GM21515 (cell line): ENCODE data around the gene TMOD2.

Source experiments
- ATAC-seq: cut with Tn5 transposase; IDR thresholded peaks from one replicate; pipeline ENCODE4 v1.9.1; 2021; ENCODE audit not compliant: unreplicated experiment

TMOD2 gene

DNA sequence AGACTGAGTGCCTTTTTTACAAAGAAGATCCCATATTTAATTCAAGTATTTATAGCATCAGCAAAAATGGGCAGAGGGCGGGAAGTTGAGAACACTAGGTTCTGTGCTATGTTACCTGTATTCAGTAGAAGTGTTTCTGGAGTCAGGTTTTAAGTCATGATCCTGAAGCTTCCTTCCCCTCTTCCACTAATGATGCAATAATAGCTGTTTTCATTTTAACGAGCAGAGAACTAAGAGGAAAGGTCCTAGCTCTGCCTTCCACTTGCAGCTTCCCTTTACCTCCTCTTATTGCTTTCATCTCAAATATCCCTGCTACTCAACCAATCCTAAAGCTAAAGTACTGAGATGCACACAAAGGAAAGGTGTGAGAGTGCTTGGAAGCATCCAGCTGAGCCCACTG is 61.2 kb downstream of the TMOD2 start:
- ATAC-seq, result no peak

- no peak for ATAC-seq
These were observed 63.2 kb downstream of the TMOD2 start for GRCh38 chr15:51814606-51815005.

- no peak for ATAC-seq
These were observed 65.2 kb downstream of the TMOD2 start for GRCh38 chr15:51816611-51817010.

- ATAC-seq, result no peak
These were observed 66.8 kb downstream of the TMOD2 start for GRCh38 chr15:51818150-51818549.

DNA sequence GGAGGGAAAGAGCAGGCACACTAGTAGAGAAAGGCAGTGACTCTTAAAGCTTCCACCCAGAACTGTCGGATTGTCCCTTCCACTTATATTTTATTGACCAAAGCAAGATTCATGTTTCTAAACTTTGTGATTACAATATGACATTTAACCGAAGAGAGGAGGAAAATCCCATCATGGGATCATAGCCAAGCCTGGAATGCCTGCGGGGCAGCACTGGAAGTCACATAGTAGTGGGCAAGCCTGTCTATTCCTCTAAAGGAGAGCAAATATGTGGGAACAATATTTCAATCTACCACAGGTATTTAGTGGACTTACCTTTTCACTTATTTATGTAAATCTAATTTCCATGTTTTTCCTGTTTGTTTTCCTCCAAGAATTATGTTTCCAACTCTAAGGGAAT is 74.3 kb downstream of the TMOD2 start:
- no peak for ATAC-seq

DNA sequence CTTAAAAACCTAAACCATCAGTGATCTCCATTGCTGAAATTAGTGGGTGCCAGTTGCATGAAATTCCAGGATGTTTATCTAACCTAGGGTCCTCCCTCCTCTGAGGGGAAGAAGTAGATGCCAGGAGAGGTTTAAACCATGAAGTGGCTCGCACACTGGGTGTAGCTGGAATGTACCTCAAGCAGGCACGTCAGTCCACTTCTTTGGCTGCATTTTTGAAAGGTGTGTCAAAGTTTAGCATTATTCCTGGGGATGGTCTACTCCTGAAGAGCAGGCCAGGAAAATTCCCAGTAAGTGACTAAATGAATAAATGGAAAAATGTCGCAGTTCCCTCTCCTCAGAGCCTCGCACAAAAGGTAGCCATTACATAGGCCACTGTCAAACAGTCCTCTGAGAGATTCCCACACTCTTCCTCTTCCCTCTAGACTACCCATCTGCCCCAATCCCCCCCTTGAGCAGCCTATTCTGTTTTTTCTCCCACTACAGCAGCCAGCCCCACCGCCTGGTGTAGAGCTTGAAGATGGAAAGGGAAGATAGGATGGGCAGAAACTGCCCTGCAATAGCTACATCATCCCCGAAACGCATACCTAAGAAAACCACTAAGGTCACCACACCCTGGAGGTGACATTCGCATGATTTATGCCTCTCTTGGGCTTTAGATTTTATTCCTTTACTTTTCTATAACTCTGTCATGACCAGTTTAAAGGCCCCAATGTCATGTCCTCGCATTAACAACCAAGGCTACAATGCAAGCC is 77.4 kb downstream of the TMOD2 start:
- ATAC-seq, result no peak

DNA sequence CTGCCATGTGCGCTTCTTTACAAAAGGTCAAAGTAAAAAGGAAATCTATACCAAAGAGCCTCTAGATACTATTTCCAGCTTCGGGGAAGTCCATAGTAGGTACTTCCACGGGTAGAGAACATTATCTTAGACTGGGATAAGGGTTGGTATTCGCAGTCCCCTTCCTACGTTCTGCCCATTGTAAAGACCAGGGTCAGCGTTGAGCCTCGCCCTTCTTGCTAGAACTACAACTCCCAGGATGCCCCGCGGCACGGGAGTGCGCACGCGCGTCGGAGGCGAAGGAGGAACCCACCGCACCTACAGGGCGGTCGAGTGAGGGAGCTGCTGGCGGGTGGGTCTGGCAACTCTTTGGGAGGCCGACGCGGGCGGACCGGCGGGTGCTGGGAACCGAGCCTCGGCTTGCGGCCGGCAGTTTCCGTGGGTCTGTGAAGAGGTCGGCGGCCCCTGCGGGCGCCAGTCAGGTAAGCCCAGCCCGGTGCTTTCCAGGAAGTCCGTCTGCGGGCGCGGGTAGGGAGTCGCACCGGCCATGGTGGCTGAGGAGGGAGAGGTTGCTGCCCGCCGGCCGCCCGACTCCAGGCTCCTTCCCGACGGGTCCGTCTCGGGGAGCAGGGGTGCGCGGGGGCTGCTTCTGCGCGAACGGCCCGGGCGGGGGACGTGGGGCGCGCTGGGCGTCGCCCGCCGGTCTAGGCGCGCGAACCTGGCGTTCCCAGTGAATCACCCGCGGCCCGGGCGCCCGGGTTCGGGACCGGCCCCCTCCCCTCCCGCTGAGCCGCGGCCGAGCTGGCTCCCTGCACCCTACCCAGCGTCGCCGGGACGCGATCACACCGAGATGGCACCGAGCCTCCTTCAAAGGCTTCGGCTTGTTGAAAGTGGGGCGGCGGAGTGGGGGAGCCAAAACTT is 78.2 kb downstream of the TMOD2 start, which contains the start of gene TMOD3:
TSS of gene TMOD3 (plus strand) at position 278 of the 900 bp plus-strand sequence. CDS start 33,232 bp downstream, outside the sequence.
- peak; percentile 85 for ATAC-seq

DNA sequence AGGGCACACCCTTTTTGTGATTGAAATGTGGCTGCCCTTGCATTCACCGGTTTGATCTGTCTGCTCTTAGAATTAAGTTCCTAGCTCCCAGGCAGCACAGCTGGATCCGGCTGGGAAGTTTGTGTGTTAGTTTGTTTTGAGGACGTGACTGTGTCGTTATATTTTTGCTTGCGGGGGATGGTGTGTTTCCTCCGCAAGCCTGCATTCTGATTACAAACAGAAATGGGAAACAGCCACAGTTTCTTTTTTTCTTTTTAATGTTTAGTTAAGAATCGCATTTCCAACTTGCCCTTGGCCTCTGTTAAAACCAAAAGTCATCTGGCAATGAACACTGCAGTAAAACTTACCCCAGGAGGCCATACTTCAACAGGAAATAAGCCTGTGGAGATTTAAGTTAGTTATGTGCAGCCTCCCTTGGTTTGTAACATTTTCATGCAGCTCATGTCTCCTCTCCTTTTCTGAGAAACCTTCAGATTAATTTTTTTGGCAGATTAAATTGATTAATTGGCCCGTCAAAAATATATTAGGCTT is 78.9 kb downstream of the TMOD2 start:
- ATAC-seq, result peak; percentile 16

- no peak for ATAC-seq
These were observed 82.4 kb downstream of the TMOD2 start for GRCh38 chr15:51833772-51834171.

- no peak for ATAC-seq
These were observed 86.4 kb downstream of the TMOD2 start for GRCh38 chr15:51837792-51838251.

- ATAC-seq, result no peak
These were observed 86.9 kb downstream of the TMOD2 start for GRCh38 chr15:51838270-51838669.

GRCh38 chr15:51840692-51841091 is 89.3 kb downstream of the TMOD2 start:
- no peak for ATAC-seq

DNA sequence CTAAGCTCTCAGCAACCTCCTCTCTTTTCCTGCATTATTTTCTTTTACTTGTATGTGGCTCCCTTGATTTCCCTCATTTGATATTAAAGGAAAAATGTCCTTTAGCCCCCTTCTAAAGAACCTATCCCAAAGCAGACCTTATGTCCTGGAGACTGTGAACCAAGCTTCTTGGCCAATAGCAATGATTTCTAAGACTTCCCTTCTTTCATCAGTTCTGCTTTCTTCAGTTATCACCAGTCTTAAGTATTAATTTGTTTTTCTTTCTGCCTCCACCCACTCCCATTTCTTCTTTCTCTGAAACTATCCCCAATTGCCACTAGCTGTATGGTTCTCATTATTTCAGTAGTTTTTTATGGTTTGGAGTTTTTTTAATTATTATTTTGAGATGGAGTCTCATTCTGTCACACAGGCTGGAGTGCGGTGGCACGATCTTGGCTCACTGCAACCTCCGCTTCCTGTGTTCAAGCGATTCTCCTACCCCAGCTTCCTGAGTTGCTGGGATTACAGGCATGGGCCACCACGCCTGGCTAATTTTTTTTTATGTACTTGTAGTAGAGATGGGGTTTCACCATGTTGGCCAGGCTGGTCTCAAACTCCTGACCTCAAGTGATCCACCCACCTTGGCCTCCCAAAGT is 90.1 kb downstream of the TMOD2 start:
- ATAC-seq, result no peak

- no peak for ATAC-seq
These were observed 90.9 kb downstream of the TMOD2 start for GRCh38 chr15:51842265-51842664.

DNA sequence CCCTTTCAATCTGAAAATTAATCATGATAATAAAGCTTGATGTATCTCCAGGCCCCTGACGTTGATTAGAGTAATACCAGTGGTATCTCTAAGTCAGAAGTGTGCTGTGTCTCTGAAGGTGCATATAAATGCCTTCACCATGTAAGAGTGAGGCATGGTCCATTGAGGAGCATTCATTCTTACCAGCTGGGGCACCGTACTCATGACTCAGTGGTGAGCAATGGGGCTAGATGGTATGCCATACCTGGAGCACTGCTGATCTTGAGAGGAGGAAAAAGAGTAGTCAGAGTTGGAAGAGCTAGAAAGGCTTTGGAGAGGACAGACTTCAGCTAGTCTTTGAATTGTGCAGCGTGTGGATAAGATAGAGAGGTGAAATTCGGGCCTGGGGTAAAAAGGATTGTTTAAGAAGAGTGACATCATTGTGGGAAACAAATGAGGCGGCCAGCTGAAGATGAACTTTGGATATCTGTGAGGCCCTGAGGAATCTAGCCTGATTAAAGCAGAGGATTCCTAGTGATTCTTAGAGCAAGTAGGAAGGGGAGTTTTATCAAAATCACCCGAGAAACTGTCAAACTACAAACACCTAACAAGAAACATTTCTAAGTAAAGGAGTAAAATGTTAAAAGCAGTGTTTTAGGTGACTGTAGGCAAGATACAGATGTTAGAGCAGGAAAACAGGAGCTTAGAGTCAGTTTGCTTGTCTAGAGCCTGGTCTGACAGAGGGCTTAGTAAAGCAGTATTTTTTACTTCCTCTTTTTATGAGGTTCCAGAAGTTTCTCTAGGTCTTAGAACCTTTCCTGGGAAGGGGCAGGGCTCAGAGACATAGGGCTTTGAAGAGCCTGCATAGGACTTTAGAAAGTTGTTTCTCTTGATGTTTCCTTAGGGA is 91.7 kb downstream of the TMOD2 start:
- ATAC-seq, result peak; percentile 57

GRCh38 chr15:51844747-51845426 is 93.5 kb downstream of the TMOD2 start:
- no peak for ATAC-seq

DNA sequence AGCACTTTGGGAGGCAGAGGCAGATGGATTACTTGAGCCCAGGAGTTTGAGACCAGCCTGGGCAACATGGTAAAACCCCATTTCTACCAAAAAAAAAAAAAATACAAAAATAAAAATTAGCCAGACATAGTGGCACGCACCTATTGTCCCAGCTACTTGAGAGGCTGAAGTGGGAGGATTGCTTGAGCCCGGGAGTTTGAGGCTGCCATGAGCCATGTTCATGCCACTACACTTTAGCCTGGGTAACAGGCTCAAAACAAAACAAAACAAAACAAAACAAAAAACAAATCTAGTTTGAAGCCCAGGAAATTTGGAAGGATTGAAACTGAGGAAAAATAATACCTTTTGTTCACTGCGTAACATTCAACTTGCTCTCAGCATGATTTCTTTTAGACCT is 94.7 kb downstream of the TMOD2 start:
- no peak for ATAC-seq

DNA sequence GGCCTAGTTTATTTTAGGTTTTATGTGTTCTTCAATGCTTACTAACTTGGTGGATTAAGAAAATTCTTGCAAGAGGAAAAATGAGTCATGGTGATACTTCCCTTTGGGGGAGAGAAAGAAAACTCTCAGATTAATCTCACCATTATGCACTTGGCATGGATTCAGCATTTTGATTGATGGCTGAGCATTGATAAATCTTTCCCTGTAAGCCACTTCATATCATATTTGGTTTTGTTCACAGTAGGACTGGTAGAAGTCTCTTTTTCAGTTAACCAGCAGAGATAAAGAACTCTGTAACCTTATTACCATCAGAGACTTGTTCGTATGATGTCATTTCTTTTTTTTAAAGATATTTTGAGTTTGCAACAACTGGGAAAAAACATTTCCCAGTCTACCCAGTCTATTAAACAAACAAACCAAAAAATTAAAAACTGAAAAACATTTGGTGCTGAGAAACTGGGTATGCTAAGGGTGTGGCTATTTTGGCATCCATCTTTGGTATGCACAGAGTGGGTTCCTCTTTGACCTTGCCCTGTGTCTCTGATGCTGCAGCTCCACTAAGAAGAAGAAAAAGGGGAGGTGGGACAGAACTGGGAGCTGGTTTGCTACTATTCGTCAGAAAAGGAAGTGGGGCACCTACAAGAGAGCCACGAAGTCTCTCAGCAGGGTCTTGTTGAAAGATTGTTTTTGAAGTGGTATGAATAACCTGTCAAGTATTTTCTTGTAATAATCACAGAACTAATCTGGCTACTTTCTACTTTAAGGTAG is 95.2 kb downstream of the TMOD2 start:
- no peak for ATAC-seq

DNA sequence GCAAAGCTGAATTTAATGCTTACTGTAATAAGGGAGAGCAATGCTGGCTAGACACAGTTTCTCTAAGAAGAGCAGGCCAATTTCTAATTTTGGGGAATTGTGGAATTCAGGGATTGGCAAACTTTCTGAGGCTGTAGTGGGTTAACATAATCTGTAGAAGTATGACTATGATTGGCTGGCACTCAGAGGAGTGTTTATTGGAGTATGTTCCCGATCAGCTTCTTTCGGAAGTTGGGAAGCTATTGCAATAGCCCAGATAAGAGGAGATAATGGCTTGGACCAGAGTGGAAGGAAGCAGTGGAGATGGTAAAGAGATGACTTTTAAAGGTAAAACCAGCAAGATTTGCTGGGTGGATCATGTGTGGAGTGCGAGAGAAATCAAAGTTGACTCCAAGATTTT is 97.4 kb downstream of the TMOD2 start:
- ATAC-seq, result no peak
